Peyer's patch (tissue), 4 donors: ENCODE data around the gene TST. TPM values are rescaled to one million over a fixed set of nuclear protein-coding genes. Genes with fewer than 3 reads are reported as not detected.
A peak's percentile ranks its signal among the peaks of the same experiment; 100 is the strongest.

Source experiments
- DNase-seq, 3 donors: peaks; one replicate each; pipeline ENCODE4 v3.0.0-alpha.2; 2017 to 2019
- H3K27ac ChIP-seq, 4 donors: fragments of 200-600 bp; sonication (generic); one replicate each; pipeline ENCODE4 v1.5.1; 2016 to 2019
- H3K27me3 ChIP-seq, 2 donors: fragments of 200-600 bp; sonication (generic); one replicate each; pipeline ENCODE4 v1.5.1; 2019
- H3K36me3 ChIP-seq, 3 donors: fragments of 200-600 bp; sonication (generic); one replicate each; pipeline ENCODE4 v1.5.1; 2016 to 2019
- H3K4me1 ChIP-seq, 4 donors: fragments of 200-600 bp; sonication (generic); one replicate each; pipeline ENCODE4 v1.5.1; 2016 to 2019
- H3K4me3 ChIP-seq, 4 donors: fragments of 200-600 bp; sonication (generic); 1 replicate in 3 of 4; 2 replicates in 1 of 4; pipeline ENCODE4 v1.5.1; 2016 to 2019; ENCODE audit warnings: mild to moderate bottlenecking in 1 of 4
- H3K9me3 ChIP-seq, 4 donors: fragments of 200-600 bp; sonication (generic); one replicate each; pipeline ENCODE4 v1.5.1; 2016 to 2019; ENCODE audit warnings: mild to moderate bottlenecking in 1 of 4
- CTCF ChIP-seq, 6 experiments: fragments of 450-650 bp in 4 of 6; fragments of 200-600 bp in 2 of 6; sonication (generic) in 1 of 6; IDR thresholded peaks; one replicate each; pipeline ENCODE4 v1.5.1; 2017 to 2019; ENCODE audit warnings: antibody characterized with exemption in 6 of 6, mild to moderate bottlenecking in 3 of 6, moderate library complexity in 1 of 6
- POLR2A ChIP-seq, 2 donors: fragments of 450-650 bp; IDR thresholded peaks; one replicate each; pipeline ENCODE4 v1.5.1; 2017; ENCODE audit warnings: antibody characterized with exemption in 2 of 2, mild to moderate bottlenecking in 2 of 2, moderate library complexity in 2 of 2
- total RNA-seq, 4 donors: library from RNA; depleted of rRNA; stranded (reverse); fragments of >200 nt; gene quantifications; one replicate each; pipeline ENCODE4 v1.1.0, GENCODE V29; 2016

Gene TST
- total RNA-seq, 4 donors from 2014 or later: 93.3 to 485 (median 249) TPM

GRCh38 chr22:36981247-36981775 lies 37.9 kb downstream of the TST start:
- no peaks in the 10 kb centered on the region for H3K27me3 ChIP-seq
- H3K36me3 ChIP-seq: no peaks in the 10 kb centered on the region
- H3K27ac ChIP-seq: no peak overlapping the region
- TF ChIP-seq POLR2A (IDR thresholded peaks at IDR 0.05) (no peak), CTCF (IDR thresholded peaks at IDR 0.05) (no peak)
- peaks cover 0 to 10% (median 4%) of the 10 kb centered on the region in 4 donors for H3K9me3 ChIP-seq
- DNase-seq: no peak
- H3K4me3 ChIP-seq: no peak overlapping the region
- H3K4me1 ChIP-seq: peaks cover 0 to 4% (median 0%) of the 10 kb centered on the region in 4 donors

GRCh38 chr22:36979016-36979910 lies 40.0 kb downstream of the TST start:
- Histone ChIP-seq H3K4me1 (peaks cover 0 to 4% (median 0%) of the 10 kb centered on the region in 4 donors), H3K4me3 (no peak overlapping the region), H3K36me3 (no peaks in the 10 kb centered on the region), H3K27ac (no peak overlapping the region), H3K9me3 (no peaks in the 10 kb centered on the region), H3K27me3 (no peaks in the 10 kb centered on the region)
- DNase-seq: no peak
- TF ChIP-seq POLR2A (IDR thresholded peaks at IDR 0.05): no peak
- TF ChIP-seq CTCF (IDR thresholded peaks at IDR 0.05): no peak

GRCh38 chr22:36977947-36978660 lies 41.1 kb downstream of the TST start:
- peak overlapping the region in 2 of 4 donors; percentile 64 to 67 for H3K27ac ChIP-seq
- TF ChIP-seq CTCF (IDR thresholded peaks at IDR 0.05) (peak; percentile 84 to 96 (median 95)), POLR2A (IDR thresholded peaks at IDR 0.05) (peak in 1 of 2 donors; percentile 16)

GRCh38 chr22:36977401-36977861 lies 41.8 kb downstream of the TST start:
- Histone ChIP-seq H3K36me3 (no peaks in the 10 kb centered on the region), H3K27ac (peak overlapping the region in 3 of 4 donors; percentile 18 to 67 (median 64)), H3K27me3 (no peaks in the 10 kb centered on the region), H3K9me3 (no peaks in the 10 kb centered on the region), H3K4me3 (peak overlapping the region; percentile 37 to 45 (median 43)), H3K4me1 (peaks cover 0 to 4% (median 0%) of the 10 kb centered on the region in 4 donors)
- DNase-seq: peak; percentile 79 to 93 (median 91)
- peak; percentile 35 to 58 (median 53) for TF ChIP-seq CTCF (IDR thresholded peaks at IDR 0.05)
- TF ChIP-seq POLR2A (IDR thresholded peaks at IDR 0.05): no peak

More at GRCh38 chr22:36977947-36978660, 41.1 kb downstream of the TST start:
- Histone ChIP-seq H3K9me3 (no peaks in the 10 kb centered on the region), H3K36me3 (no peaks in the 10 kb centered on the region), H3K27me3 (no peaks in the 10 kb centered on the region), H3K4me3 (peak overlapping the region; percentile 37 to 45 (median 43)), H3K4me1 (peaks cover 0 to 4% (median 0%) of the 10 kb centered on the region in 4 donors)
- peak; percentile 90 to 96 (median 92) for DNase-seq

GRCh38 chr22:36976606-36977005 lies 42.6 kb downstream of the TST start:
- no peaks in the 10 kb centered on the region for H3K36me3 ChIP-seq
- no peak overlapping the region for H3K4me3 ChIP-seq
- TF ChIP-seq POLR2A (IDR thresholded peaks at IDR 0.05) (no peak), CTCF (IDR thresholded peaks at IDR 0.05) (no peak)
- H3K4me1 ChIP-seq: peaks cover 0 to 4% (median 0%) of the 10 kb centered on the region in 4 donors
- no peak overlapping the region for H3K27ac ChIP-seq
- H3K27me3 ChIP-seq: no peaks in the 10 kb centered on the region
- H3K9me3 ChIP-seq: no peaks in the 10 kb centered on the region
- DNase-seq: no peak
